Skin epidermis (tissue), 12 donors: ENCODE measurements around the gene CALU.

Source experiments
- H3K27ac ChIP-seq, 21 experiments: fragments of 200-600 bp; sonication (generic) in 11 of 21; one replicate each; pipeline ENCODE4 v1.5.0; 2020; ENCODE audit warnings: mild to moderate bottlenecking in 3 of 21, inconsistent platforms in 2 of 21, moderate library complexity in 2 of 21
- H3K4me3 ChIP-seq, 7 experiments: fragments of 200-600 bp; sonication (generic) in 2 of 7; one replicate each; pipeline ENCODE4 v1.5.0; 2020; ENCODE audit warnings: inconsistent platforms in 2 of 7, mild to moderate bottlenecking in 2 of 7, moderate library complexity in 1 of 7

CALU gene

DNA sequence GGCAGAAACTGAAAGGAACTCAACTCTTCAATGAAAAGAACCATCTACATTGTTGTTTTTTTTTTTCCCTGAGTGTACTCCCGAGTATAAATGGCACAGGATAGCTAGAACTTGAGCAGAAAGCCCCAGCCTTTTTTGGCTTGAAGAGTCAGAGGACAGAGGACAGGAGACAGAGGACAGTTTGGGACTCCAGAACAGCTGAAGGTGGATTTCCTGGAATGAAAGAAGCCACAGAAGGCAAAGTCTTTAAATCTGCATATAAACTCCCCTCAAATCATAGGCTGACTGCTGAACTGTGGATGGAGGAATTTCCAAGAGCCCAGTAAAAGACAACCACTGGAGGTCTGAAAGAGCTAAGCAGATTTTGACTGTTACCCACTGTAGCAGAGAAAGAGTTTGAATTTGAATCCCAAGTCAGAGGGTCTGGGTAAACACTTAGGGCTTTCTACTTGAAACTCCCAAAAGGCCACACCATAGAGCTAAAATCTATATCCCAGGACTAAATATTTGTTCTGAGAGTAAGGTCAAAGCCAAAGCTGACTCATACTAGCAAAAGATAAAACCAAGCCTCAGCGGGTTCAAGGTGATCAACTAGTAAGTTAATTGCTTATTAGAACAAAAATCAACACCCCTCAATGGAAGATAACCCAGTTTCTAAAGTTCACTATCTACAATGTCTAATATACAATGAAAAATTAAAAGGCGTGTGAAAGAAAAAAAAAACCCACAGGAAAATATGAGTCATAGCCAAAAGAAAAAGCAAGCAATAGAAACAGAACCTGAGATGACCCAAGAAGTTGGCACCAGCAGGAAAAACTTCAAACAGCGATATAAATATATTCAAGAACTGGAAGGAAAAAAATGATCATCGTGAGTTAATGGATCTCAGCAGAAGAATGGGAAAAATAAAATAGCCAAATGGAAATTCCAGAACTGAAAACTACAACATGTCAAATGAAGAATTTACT is 38.3 kb downstream of the CALU start:
- no peak overlapping the region for H3K27ac ChIP-seq
- no peak overlapping the region for H3K4me3 ChIP-seq

- no peak overlapping the region for H3K4me3 ChIP-seq
- no peak overlapping the region for H3K27ac ChIP-seq
Measured at GRCh38 chr7:128778946-128779345, 39.8 kb downstream of the CALU start.

DNA sequence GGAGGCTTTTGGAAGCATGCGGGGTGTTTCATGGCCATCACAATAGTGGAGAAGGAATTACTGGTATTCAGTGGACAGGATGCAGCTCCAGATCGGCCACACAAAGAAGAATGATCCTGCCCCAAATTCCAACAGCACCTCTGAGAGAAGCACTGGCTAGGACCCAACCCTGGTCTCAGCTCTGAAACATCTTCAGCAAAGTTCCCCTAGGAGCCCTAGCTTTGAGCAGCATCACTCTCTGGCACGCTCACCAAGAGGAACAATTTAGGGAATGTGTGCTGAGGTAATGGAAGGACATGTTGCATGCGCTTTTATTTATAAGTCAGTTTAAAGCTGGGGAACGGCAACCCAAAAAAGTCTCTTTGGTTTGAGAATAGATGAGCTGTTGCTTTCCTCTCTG is 42.0 kb downstream of the CALU start:
- H3K4me3 ChIP-seq: no peak overlapping the region
- peak overlapping the region in 1 of 21 experiments; percentile 55 for H3K27ac ChIP-seq

GRCh38 chr7:128781851-128782250 is 42.7 kb downstream of the CALU start:
- H3K4me3 ChIP-seq: no peak overlapping the region
- H3K27ac ChIP-seq: peak overlapping the region in 1 of 21 experiments; percentile 26

DNA sequence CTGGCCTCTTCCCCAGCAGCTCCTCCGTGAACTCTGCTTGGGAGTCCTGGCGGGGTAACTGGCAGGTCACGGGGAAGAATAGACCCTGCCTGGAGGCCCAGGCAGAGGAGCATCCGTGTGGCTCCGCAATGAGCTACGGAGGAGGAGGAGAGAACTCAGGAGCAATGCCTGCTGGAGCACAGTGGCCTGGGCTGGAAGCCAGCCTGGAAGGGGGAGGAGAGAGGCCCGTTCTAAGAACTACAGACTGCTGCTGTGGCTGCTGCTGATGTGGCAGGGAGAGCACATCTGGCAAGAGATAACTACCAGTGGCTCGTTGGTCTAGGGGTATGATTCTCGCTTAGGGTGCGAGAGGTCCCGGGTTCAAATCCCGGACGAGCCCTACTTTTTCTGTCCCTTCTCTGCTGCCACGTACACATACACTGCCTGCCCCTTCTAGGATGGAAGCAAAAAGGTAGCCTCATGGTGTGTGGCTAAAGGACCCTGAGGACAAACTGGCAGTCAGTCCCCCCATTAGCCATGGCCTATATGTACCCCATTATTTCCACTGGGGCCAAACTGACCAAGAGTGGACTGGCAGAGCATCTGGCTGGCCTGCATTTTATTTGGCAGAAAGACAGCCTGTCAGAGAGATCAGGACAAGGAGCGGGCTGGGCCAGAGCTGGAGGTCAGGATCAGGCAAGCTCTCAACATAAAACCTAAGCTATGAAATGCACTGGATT is 44.1 kb downstream of the CALU start:
- no peak overlapping the region for H3K27ac ChIP-seq

GRCh38 chr7:128785738-128786137 is 46.6 kb downstream of the CALU start:
- H3K27ac ChIP-seq: no peak overlapping the region

More for the DNA sequence above, 44.1 kb downstream of the CALU start:
- H3K4me3 ChIP-seq: no peak overlapping the region

GRCh38 chr7:128788446-128789412 is 49.6 kb downstream of the CALU start:
- Histone ChIP-seq H3K27ac (no peak overlapping the region), H3K4me3 (no peak overlapping the region)

More at GRCh38 chr7:128785738-128786137, 46.6 kb downstream of the CALU start:
- no peak overlapping the region for H3K4me3 ChIP-seq

DNA sequence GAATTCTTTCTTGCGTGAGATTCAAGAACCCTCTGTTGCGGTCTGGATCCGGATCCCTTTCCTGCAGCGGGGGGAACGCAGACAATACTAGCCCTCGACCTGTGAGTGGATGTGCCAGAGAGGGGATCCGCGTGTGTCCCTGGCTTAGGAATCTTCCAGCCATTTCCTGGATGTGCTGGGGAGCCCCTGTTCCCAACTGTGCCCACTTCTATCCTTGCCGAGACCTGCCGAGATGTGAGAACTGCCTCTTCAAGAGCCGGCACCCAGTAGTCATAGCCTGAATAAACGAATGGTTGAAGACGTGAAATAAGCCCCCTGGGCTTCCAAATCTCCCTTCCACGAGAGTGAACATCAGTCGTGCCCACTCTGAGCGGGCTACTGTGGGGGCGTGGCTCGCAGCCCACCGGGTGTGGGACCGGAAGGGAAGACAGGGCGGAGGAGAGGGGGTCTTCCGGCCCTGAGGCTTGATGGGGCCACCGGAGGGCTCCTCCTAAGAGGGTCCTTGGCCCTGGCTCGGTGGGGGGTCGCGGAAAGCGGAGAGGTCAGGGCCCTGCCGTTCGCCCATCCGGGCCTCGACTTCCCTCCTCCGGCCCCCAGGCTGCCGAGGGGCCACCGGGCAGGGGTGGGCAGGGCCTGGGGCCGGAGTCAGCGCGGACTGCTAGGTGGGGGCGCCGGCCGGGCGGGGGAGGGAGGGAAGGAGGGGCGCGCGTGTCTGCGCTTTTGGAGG is 51.3 kb downstream of the CALU start:
- Histone ChIP-seq H3K4me3 (peak overlapping the region; percentile 59 to 81 (median 75)), H3K27ac (peak overlapping the region in 17 of 21 experiments; percentile 11 to 76 (median 43))

DNA sequence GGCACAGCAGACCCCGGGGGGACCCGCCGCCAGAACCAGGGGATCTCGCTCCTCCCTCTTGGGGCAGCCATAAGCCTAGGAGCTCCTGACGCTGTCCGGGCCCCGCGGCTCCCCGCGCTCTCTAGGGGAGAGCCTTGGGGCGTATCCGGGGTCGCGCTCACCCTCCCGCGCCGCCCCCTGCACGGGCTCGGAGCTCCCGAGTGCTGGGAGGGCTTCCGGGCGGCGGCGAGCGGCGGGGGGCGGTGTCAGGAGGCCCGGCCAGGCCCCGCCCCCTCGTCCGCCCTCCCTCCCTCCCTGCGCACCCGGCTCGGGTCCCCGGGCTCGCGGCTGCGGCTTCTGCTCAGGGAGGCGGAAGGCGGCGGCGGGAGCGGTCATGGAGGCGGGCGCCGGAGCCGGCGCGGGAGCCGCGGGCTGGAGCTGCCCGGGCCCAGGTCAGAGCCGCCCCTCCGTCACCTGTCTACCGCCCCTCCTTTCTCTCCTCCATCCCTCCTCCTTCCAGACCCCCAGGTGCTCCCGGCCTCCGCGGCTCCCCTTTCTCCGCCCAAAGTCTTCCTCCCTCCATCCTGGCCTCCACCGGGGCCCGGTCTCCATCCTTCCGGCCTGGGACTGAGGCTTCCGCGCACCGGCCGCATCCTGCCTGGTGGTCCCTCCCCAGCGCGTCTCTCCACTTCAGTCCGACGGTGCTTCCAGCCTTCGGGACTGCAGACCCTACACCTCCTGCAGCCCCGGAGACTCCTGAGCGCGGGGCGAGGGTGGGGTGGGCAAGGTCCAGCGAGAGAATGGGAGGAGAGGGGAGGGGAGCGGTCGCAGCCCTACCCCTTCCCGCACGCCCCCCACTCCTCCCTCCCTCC is 52.2 kb downstream of the CALU start, which contains the start of gene CCDC136:
Gene CCDC136 (plus strand): TSS at position 848 of the 851 bp plus-strand sequence. CDS start 444 bp downstream, outside the sequence.
- H3K4me3 ChIP-seq: peak within 1 kb of the TSS; percentile 59 to 81 (median 75)
- H3K27ac ChIP-seq: peak within 1 kb of the TSS in 17 of 21 experiments; percentile 11 to 76 (median 43)

DNA sequence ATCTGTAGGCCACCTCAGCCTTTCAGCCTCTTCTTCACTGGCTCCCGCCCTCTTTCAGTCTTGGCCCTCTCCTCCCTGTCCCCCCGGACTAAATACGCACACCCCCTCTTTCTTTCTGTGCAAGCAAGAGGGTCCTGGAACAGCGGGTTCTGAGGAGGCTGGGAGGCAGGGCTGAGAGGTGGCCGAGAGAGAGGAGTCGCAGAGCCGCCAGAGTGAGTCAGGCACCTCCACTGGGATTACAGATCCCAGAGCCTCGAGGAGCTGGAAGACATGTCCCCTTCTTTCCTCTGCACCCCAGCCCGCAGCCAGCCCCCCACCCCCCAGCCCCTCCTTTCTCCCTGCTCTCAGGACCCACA is 52.8 kb downstream of the CALU start:
- Histone ChIP-seq H3K4me3 (peak overlapping the region; percentile 59 to 81 (median 75)), H3K27ac (peak overlapping the region in 6 of 21 experiments; percentile 43 to 76 (median 64))

DNA sequence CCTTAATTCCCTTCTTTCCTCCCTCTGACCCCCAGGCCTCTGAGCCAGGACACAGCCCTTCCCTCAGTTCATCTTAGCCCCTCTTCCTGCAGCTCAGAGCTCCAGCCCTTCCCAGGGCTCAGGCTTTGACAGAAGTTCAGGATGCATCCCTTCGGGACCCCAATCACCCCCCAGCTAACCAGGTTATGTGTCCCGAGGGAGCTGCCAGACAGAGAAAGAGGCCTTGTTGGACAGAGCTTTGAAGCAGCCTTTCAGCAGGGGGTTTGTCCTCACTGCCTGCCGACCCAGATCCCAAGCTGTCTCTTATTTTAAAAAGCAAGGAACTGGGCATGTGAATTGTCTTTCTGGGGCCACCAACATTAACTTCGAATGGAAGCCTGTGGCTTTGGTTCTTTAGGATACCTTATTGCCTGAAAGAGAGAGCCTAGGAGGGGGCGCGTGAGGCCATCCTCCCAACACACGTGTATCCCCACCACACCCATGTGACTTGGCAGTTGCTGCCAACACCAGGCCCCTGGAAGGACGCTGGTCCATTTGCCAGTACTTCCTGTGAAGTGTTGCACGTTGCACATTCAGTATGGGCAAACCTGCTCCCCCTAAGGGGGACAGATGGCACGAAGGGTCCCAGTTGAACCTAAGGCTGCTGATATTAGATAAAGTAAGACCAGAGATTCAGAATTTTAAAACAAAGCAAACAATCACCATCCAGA is 53.5 kb downstream of the CALU start:
- no peak overlapping the region for H3K27ac ChIP-seq
- H3K4me3 ChIP-seq: no peak overlapping the region

- H3K4me3 ChIP-seq: no peak overlapping the region
- H3K27ac ChIP-seq: no peak overlapping the region
Measured at GRCh38 chr7:128793181-128793547, 54.0 kb downstream of the CALU start.

DNA sequence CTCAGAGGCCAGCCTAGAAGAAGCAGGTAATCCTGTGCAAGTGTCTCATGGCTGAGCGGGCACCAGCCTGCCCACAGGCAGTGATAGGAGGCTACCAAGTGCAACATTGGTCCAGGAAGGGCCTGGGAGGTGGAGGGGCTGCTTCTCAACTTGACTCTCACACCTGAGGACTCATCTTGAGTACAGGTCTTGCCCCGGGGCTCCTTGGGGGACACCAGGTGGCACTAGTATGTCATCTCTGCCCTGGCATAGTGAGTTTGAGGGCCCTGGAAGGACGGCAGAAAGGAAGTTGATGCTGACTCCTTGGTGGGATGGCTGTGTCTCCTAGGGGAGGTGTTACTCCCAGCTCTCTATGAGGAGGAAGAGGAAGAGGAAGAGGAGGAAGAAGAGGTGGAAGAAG is 54.9 kb downstream of the CALU start:
- Histone ChIP-seq H3K27ac (no peak overlapping the region), H3K4me3 (no peak overlapping the region)

DNA sequence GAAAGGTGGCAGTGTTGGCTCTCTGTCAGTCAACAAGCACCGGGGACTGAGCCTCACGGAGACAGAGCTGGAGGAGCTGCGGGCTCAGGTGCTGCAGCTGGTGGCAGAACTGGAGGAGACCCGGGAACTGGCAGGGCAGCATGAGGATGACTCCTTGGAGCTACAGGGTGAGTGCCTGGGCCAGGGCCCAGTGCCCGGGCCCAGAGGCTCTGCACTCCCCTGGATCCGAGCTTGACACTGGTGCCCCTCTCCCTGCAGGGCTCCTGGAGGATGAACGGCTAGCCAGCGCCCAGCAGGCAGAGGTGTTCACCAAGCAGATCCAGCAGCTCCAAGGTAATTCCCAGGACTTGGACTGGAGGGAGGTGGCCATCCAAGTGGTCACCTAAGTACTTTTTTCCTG is 55.3 kb downstream of the CALU start:
- no peak overlapping the region for H3K27ac ChIP-seq

GRCh38 chr7:128795129-128795528 is 56.0 kb downstream of the CALU start:
- H3K4me3 ChIP-seq: no peak overlapping the region
- H3K27ac ChIP-seq: no peak overlapping the region

More for the DNA sequence above, 55.3 kb downstream of the CALU start:
- H3K4me3 ChIP-seq: no peak overlapping the region

GRCh38 chr7:128796327-128796726 is 57.2 kb downstream of the CALU start:
- Histone ChIP-seq H3K4me3 (no peak overlapping the region), H3K27ac (no peak overlapping the region)

DNA sequence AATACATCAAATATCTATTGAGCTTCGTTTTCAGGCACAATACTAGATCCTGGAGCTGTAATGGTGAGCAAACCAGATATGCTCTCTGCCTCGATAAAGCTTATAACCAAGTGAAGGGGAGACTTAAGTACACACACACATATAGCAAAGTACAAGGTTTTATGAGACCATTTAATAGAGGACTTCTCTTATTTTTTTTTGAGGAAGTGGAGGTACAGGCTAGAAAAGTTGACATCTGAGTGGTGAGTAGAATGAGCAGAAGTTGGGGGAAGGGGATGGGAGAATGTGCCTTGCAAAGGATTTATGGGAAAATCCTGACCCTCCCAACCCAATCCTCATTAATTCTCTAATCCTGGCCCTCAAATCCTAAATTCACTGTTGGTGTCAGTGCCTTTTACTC is 60.3 kb downstream of the CALU start:
- H3K27ac ChIP-seq: no peak overlapping the region

More for the DNA sequence above, 60.3 kb downstream of the CALU start:
- no peak overlapping the region for H3K4me3 ChIP-seq
